ELR (cell line): Measurements from ENCODE around the gene FAAH.
"Not testable (repeated sequence)": the region's sequence is repeated elsewhere in the genome, so short reads cannot be mapped to it uniquely, and the experiment has no call there.

Experiments used
- DNase-seq: peaks from one replicate; pipeline ENCODE4 v3.0.0-alpha.2; 2015; ENCODE audit warnings: low read depth

The FAAH gene

DNA sequence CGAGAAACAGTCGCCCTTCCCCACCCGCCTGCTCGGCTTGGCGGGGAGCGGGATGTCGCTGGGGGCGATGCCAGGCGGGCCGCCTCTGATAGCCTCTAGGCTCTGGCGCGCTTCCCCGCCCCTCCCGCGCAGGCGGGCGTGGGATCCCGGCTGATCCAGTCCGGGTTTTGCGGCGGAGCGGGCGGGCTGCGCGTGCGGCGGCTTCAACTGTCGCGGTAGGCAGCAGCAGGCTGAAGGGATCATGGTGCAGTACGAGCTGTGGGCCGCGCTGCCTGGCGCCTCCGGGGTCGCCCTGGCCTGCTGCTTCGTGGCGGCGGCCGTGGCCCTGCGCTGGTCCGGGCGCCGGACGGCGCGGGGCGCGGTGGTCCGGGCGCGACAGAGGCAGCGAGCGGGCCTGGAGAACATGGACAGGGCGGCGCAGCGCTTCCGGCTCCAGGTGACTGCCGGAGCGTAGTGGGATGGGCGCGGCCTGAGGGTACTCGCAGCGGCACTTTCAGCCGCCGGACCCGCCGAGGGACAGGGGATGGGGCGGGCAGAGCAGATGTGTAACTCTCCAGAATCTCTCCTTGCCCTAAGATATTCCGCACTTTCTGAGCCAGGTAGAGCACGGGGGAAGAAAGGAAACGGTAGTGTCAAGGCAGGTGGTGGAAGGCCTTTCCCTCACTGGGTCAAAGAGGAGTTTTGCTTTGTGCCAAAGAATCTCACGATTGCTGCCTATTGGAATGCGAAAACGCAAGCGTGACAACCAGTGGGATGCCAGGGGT, at the start of gene FAAH:
Gene FAAH, plus strand, starts transcription at position 210 of the 764 bp plus-strand sequence. Its CDS starts 32 bp downstream, at position 242.
- no peak for DNase-seq

DNA sequence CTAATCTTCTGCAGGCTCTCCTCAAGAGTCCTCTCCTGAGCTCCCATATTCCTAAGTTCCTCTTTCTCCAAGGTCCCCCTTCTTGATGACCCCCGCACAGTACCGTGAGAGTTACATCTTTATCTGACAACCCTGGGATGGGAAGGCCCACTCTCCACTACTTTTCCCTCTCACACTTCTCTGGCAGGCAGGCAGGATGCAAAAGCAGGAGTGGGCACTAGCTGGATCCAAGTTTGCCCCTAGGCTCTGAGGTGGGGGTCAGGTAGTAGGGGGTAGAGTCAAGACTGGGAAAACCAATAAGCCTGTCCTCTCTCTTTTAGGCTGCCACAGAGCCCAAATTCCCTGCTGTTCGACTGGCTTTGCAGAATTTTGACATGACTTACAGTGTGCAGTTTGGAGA, 49.6 kb upstream of the FAAH start:
- DNase-seq = no peak

DNA sequence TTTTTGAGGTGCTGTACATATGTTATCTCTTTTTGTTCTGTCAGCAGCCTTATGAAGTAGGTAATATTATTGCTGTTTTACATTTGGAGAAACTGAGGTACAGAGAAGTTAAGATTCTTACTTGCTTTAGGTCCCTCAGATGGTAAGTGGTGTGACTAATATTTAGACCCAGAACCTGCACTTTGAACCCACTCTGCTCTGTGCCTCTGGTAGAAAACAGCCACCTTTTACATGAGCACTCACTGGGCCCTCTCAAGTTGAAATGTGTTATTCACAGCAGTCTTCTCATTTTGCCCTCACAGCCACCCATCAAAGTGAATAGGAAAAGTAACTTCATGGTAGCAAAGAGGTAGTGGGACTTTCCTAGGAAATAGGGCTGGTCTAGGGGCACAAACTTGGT, 48.8 kb upstream of the FAAH start:
- DNase-seq = no peak

DNA sequence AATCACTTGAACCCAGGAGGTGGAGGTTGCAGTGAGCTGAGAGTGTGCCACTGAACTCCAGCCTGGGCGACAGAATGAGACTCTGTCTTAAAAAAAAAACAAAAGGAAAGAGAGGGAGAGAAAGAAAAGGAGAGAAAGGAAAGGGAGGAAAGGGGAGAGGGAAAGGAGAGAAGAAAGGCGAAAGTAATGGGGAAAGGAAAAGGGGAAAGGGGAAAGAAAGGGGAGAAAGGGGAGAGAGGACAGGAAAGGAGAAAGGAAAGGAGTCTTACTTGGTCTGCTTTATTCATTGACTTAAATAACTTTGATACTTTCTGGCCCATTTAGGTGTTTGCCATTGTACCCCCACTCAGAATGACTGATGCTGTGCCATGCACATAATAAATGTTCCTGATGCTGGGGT, 41.8 kb upstream of the FAAH start:
- DNase-seq = no peak

GRCh38 chr1:46355920-46356319, 38.2 kb upstream of the FAAH start:
- not testable (repeated sequence) for DNase-seq

DNA sequence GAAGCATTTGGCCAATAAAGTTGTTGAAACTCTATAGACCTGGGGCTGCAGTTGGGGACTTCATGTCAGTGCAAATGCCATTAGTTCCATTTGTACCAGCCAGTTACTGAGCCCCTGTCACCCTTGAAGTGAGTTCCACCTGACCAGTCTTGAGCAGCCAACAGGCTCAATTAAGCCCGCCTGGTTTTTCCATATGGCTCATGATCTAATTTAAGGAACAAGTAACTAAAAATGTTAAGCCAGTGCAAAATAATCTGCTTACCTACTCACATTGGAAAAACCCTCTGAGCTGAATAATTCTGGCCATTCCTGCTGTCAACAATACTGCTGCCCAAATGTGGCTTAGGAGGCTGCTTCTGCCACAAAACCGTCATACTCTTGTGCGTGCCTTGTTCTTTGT, 32.0 kb upstream of the FAAH start:
- DNase-seq = no peak

DNA sequence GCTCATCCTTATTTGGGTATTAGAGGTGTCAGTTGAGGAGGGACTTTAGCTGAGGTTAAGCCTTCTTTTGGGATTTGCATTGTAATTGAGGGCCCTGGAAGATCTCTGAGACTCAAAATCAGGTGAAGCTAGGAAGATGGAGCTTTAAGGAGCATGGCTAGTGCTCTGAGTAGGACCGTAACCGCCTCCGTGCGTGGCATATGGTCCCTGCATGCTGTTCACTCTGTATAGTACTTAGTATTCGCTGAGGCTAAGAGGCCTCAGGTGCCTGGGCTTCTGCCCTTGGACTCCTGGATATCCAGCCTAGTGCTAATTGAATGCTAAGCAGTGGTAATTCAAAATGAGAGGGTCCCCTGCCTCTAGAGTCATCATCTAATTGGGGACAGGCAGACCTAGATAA, 31.0 kb upstream of the FAAH start:
- no peak for DNase-seq

- DNase-seq = peak; percentile 42
Observed at GRCh38 chr1:46364612-46365011, 29.5 kb upstream of the FAAH start.

GRCh38 chr1:46365796-46366195, 28.3 kb upstream of the FAAH start:
- not testable (repeated sequence) for DNase-seq

- DNase-seq = no peak
Observed at GRCh38 chr1:46367072-46367471, 27.0 kb upstream of the FAAH start.

DNA sequence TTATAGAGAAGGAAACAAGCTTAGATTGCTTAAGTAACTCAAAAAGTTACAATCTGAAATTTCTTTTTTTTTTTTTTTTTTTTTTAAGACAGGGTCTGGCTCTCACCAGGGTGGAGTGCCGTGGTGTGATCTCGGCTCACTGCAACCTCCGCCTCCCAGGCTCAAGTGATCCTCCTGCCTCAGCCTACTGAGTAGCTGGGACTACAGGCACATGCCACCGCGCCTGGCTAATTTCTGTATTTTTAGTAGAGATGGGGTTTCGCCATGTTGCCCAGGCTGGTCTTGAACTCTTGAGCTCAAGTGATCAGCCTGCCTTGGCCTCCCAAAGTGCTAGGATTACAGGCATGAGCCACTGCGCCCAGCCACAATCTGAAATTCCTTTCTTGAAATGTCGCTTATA, 26.4 kb upstream of the FAAH start:
- DNase-seq = not testable (repeated sequence)

- DNase-seq = no peak
Observed at GRCh38 chr1:46368791-46369190, 25.3 kb upstream of the FAAH start.

GRCh38 chr1:46369542-46370213, 24.4 kb upstream of the FAAH start:
- DNase-seq = no peak

DNA sequence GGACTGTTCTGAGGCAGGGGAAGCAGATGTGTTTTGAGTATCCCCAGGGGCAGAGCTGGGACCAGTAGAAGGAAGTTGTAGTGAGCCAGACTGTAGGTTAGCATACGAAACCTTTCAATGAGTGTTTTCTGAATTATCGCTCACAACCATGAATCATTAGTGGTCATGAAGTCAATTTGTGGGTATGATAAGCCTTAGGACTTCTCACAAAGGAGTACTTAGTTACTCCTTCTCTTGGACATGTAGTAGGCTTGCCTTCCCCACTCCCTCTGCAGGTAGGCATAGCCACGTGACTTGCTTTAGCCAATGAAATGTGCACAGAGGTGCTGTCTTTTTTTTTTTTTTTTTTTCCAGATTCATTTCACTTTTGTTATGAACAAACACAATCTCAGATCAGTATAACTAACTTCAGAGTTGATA, 23.9 kb upstream of the FAAH start:
- peak; percentile 37 for DNase-seq

- no peak for DNase-seq
Observed at GRCh38 chr1:46372431-46372830, 21.7 kb upstream of the FAAH start.

GRCh38 chr1:46379996-46380395, 14.1 kb upstream of the FAAH start:
- no peak for DNase-seq

- no peak for DNase-seq
Observed at GRCh38 chr1:46380508-46380907, 13.6 kb upstream of the FAAH start.

DNA sequence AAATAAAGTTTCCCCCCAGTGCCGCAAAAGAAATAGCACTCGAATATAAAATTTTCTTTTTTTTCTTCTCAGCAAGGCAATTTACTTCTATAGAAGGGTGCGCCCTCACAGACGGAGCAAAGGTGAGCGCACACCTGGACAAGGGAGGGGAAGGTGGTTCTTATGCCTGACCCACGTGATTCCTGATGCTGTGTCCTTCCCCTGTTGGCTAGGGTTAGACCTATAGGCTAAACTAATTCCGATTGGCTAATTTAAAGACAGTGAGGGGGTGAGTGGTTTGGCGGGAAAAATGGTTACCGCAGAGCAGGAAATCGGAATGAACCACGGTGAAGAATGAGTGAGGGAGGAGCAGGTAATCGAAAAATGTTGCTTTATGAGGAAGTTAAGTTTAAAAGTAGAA, 607 bp upstream of the FAAH start:
- no peak for DNase-seq

- DNase-seq = no peak
Observed at GRCh38 chr1:46394872-46395465, 852 bp downstream of the FAAH start.

GRCh38 chr1:46396441-46397398, 2.6 kb downstream of the FAAH start:
- DNase-seq = no peak

DNA sequence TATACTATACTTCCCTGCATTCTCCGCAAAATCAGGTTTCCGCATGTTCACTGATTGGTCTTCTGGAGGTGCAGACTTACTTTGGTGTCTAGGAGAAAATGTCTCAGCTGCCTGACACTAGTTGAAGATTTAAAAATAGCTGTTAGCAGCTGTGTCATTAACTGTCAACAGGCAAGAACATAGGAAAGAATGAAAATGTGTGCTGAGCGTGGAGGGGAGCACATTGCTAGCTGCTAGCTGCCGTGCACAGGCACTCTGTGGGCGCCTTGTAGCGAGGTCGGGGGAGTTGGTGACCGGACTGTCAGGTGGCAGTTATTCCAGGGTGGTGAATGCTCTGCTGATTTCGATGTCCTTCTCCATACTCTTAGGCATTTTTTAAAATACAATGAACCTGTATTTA, 5.2 kb downstream of the FAAH start:
- DNase-seq = no peak

DNA sequence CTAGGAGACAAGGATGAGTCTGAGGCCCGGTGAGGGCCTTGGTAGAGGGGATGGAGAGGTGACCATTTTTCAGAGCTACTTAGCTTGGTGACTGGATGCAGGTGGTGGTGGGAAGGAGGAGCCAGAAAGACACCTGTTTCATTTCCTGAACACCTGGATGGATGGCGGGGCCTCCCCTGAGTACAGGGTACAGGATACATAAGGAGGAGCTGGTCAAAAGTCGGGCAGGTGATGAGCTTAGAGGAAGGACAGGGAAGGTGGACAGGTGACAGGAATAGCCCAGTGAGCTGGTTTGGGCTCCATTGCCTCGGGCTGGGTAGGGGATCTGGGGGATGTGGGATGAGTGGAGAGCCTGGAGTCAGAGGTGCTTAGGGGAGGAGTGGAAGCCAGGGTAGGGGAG, 6.3 kb downstream of the FAAH start:
- no peak for DNase-seq
